HEK293T (cell line): ENCODE results near the gene GPR62.

Experiments
- BHLHE40 ChIP-seq: fragments of 450-650 bp; IDR thresholded peaks from 2 replicates; pipeline ENCODE4 v1.6.1; 2016; ENCODE audit warnings: mild to moderate bottlenecking, moderate library complexity, borderline replicate concordance
- FOXK2 ChIP-seq: fragments of 450-650 bp; IDR thresholded peaks from 2 replicates; pipeline ENCODE4 v1.6.1; 2016; ENCODE audit warnings: mild to moderate bottlenecking
- FOXM1 ChIP-seq: fragments of 450-650 bp; IDR thresholded peaks from 2 replicates; pipeline ENCODE4 v1.6.1; 2017; ENCODE audit warnings: mild to moderate bottlenecking, borderline replicate concordance
- NFRKB ChIP-seq: fragments of 450-650 bp; IDR thresholded peaks from 2 replicates; pipeline ENCODE4 v1.6.1; 2016; ENCODE audit warnings: mild to moderate bottlenecking, moderate library complexity
- SP1 ChIP-seq: fragments of 450-650 bp; IDR thresholded peaks from 2 replicates; pipeline ENCODE4 v1.6.1; 2017

DNA sequence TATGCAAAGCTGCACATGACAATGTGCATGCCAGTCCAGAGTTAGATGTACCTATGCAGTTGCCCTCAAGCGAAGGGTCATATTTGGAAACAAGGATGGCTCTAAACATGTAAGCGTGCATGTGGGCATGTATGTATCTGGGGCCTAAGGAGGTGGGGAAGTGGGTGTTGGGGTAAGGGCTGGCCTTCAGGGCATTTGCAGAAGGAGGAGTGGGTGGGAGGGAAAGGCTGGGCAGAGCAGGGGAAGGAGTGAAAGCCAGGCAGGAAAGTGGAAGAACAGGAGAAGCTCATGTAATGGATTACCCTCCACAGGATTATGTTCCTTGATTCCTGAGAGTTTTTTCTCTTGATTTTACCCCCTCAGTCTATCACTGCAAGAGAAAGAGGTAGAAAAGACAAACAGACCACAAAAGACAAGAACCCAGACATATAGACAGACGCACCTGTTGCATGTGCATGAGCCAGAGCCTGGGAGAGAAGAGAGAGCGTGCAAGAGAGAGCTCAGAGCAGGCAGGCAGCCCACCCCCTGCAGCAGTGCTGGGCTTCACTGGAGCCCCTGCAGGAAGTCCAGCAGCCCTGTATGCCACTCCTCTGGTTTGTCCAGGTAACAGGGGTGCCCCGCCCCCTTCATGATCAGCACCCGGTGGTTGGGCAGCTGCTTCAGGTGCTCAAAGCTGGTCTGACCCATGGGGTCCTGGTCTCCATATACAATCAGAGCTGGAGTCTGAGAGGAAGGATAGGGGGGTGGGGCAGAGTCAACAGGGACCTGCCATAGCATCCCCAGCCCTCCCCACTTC, 13.9 kb downstream of the GPR62 start:
- no peak for TF ChIP-seq BHLHE40
- TF ChIP-seq FOXM1, result no peak
- TF ChIP-seq SP1, result no peak
- no peak for TF ChIP-seq FOXK2
- TF ChIP-seq NFRKB, result no peak
